Stimulated activated CD4-positive, alpha-beta T cell treated with anti-CD3 and anti-CD28 coated beads, Interleukin-15, amount 100 ng/mL, for 24 hours (primary cell): ENCODE results near the gene CFAP20DC.
"Not testable (repeated sequence)": the region's sequence is repeated elsewhere in the genome, so short reads cannot be mapped to it uniquely, and the experiment has no call there.

ENCODE experiments used
- DNase-seq: peaks from one replicate; pipeline ENCODE4 v3.0.0-alpha.2; 2020

CFAP20DC gene

DNA sequence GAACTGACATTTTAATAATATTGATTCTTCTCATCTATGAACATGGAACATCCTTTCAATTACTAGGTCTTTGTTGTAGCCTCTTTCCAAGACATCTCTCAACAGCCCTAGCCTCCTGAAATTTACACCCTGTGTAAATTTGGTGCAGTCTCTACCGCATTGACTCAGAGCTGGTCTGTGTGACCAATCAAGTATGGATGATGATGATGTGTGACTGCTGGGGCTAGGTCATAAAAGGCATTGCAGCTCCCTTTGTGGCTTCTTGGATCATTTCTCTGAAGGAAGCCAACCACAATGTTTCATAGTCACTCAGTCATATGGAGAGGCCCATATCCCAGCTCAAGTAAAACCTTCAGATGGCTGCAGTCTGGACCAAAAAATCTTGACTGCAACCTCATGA lies 321.1 kb downstream of the CFAP20DC start:
- DNase-seq, result no peak

DNA sequence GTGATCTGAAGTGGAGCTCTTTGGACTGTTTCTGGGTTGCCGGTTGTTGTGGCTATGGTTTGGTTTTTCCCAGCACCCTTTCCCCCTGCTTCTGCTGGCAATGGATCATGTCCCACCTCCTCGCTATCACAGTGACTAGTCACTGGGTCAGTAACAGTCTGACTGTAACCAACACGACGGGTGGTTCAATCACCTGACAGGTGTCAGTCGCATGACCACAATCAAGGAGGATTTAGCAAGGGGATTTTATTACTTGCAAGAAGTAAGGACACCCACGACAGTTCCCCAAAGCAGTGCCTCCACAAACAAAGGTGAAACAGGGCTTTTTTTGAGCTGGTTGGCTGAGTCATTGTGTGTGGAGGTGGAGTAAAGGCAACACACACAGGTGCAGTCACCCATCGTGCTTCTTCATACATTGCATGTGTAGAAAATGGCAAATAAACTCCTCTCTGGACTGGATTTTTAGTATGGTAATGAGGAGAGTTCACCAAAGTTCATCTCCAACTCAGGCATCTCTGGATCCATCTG lies 324.4 kb downstream of the CFAP20DC start:
- DNase-seq, result no peak

DNA sequence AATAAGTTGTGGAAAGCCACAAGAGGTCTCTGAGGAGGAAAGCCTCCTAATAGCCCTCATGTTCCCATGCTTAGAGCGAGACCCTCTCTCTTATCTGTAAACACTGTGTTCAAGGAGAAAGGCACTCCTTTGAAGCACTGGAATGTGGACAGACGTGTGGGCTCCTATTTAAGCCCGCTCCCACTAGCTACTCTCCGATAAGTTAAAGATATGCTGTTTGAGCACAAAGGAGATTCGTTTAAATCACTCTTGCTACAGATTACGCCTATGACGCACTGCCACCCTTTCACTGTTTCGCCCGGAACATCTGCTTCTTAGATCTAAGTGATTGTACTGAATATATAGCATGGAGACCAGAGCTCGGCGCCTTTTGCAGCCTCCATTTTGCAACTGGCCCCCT lies 325.5 kb downstream of the CFAP20DC start:
- no peak for DNase-seq

DNA sequence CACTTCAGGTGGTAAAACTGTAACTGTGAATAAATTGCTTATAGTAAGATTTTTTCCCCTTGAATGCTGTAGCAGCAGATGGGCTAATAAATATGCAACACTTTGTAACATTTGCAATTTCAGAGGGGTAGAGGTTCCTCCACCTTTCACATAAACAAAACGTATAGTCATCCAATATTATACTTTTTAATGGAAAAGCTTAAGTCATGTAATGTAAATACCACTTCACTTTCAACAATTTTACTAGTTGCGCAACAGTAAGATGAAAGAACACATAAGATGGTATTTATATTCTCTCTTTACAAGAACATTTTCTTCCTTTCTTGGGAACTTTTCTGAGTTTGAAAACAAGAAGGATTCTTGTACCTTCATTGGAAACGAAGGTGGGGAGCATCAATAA lies 326.7 kb downstream of the CFAP20DC start:
- no peak for DNase-seq

DNA sequence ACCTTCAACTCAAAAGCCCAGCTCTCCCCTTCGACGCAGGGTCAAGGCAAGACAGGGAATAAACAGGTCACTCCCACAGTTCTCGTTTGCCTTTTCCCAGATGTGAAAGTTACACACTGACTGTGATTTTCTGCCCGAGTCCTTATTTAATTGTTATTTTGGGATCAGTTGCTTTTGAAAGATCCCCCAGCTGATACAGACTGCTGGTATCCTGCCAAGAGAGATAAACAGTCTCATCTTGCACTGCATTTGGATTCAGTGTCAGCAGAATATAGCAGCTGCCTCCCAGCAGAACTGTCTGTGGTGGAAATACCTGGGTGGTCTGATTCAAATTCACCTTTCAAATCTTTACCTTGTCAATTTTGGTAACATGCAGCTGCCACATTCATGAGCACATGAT lies 327.3 kb downstream of the CFAP20DC start:
- no peak for DNase-seq

DNA sequence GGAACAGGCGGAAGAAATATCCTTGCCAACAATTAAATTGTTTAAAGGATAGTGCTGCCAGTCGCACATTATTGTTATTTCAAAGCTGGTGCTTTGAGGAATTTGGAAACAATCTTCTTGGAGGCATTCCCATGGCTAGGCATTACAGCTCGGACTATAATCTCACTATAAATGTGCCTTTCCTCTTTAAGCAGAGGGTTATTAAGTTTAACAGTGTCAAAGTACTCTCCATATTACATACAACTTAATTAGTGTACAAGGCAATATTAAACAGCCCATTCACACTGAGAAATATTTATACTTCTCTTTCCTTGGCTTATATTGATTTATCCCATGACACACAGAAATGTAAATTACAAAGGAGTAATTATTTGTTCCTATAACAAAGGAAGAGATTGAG lies 329.3 kb downstream of the CFAP20DC start:
- no peak for DNase-seq

DNA sequence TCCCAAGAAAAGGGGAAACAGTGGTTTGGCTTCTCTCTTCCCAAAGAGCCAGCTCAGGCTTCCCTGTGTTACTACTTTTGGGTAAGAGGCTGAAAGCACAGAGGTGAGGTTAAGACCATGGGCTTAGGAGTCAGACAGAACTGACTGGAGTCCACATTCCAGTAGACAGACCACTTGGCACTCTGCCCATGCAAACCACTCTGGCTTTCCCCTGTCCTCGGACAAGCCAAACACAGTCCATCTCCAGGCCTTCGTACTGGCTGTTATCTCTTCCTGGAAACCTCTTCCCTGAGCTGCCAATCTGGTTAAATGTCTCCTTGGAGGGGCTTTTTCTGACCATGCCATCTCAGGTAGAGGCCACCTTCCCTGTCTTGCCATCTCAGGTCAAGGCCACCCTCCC lies 330.1 kb downstream of the CFAP20DC start:
- no peak for DNase-seq

DNA sequence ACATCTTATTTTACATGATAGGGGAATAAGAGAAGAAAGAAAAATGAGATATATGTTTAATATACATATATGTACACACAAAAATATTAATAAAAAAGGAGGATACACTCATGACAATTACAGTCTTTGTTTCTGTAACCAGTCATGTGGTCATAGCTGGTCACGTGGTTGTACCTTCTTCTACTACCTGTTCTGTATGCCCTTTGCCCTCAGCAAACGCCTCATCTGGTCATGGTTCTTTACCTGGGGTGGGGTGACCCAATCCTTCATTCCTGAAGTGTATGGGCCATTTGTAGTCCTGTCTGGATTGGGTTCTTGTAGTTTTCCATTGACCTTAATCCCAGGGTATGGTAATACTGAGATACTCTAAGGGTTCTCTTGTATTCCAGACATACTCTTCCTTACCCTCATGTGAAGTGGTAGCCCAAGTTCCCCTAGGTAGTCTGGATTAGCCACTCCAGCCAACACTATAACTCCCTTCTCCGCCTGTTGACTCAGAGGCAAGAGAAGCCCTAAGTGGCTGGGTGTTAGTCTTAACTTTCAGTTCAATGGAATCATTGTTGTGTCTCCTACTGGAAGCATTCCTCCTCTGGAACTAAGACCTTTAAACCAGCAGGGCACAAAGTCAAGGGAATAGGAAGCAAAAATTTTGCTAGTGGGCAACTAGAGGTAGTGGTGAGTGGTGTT lies 336.0 kb downstream of the CFAP20DC start:
- no peak for DNase-seq

DNA sequence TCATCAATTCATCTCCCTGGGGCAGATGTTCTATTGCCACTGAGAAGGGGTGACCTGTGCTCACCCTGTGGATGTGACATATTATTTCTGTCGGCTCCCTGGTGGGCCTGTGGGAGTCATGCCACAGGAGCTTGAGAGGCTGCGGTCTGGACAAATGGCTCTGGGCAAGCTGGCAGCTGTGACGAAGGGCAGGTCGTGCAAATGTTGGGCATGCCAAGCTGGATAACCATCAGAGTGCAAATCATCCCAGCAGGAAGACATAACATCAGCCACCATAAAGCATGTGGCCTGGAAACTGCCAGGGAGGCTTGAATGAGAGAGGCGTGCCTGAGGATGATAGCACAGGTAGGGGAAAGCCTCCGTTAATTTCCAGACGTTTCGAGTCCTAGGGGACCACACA lies 338.0 kb downstream of the CFAP20DC start:
- DNase-seq, result no peak

DNA sequence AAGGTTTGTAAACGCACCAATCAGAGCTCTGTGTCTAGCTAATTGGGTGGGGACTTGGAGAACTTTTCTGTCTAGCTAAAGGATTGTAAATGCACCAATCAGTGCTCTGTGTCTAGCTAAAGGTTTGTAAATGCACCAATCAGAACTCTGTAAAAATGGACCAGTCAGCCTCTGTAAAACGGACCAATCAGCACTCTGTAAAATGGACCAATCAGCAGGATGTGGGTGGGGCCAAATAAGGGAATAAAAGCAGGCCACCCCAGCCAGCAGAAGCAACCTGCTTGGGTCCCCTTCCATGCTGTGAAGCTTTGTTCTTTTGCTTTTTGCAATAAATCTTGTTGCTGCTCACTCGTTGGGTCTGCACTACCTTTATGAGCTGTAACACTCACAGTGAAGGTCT lies 340.8 kb downstream of the CFAP20DC start:
- not testable (repeated sequence) for DNase-seq

DNA sequence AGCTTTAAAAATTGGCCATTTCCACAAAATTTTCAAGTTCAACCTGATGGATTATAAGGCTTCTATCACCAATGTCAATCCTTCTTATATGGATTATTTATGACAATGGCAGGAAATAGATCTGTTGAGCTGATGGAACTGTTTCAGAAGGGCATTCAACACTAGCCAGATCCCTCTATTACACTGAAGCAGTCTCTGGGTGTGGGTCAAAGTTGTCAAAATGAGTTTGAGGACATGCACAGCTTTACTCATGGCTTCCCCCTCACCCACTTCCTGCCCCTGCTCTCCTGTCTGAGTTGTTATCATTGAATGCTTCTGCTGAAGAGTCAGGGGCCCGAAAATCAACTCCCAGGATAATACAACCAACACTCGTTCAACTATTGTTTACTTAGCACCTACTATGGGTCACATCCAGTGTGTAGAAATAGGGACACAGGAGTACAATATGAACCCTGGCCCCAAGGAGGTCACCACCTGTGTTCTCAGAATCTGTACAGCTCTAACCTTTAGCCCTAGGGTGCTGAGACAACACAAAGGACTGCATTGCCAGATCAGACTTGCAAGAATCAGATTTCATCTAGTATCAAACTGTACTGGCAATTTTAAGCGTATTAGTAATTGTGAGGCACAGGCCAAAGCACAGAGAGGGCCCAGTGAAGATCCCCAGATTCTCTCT lies 341.6 kb downstream of the CFAP20DC start:
- no peak for DNase-seq

DNA sequence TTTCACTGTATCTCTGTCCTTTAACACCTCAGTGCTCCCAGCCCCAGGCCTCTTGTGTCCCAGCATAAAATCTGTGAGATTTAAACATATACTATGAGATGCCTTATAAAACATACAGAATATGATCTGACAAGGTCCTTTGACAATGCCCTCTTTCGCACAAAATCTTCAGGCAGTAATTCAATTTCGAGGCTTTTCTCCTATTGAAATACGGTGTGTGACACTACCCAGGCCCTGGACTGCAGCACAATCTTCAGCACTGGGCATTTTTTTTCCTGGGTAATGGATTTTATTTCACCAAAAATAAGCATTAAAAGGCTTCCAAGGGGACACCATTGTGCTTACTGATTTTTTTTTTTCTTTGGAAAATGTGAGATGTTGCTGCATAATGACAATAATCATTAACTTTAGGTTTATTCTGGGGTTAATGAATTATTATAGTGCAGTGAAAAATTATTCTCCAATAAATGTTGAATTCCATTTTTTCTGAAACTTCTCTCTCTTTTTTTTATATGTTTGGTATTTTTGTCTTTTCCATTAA lies 342.4 kb downstream of the CFAP20DC start:
- DNase-seq, result no peak

DNA sequence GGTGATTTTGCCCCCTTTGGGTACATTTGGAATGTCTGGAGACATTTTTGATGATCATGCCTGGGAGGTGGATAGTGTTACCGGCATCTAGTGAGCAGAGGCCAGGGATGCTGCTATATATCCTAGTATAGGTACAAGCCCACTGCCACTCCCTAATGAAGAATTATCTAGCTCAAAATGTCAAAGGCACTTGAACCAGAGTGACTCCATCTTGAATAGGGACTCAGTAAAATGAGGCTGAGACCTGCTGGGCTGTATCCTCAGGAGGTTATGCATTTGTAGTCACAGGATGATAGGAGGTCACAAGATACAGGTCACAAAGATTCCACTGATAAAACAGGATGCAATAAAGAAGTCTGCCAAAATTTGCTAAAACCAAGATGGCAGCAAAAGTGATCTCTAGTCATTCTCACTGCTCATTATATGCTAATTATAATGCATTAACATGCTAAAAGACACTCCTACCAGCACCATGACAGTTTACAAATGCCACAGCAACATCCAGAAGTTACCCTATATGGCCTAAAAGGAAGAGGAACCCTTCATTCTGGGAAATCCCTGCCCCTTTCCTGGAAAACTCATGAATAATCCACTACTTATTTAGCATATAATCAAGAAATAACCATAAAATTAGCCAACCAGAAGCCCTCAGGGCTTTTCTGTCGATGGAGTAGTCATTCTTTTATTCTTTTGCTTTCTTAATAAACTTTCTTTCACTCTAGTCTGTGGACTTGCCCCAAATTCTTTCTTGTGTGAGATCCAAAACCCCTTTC lies 343.2 kb downstream of the CFAP20DC start:
- DNase-seq, result no peak

DNA sequence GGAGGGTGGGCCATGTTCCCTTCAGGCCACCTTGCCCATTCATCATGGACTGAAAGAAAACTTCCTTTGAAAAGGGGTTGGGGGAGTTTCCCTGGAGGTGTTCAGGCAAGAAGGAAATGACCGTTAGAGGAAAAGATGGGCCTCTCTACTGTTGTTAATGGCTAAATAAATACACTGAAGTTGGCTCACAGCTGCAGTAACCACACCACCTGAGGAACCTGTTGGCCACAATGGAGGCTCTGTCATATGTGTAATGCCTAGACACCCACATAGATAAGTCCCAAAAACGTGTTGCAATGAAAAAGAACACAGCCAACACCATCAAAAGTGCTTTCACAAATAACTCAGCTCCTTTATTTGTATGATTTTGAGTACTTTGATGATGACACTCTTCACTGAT lies 345.1 kb downstream of the CFAP20DC start:
- no peak for DNase-seq

DNA sequence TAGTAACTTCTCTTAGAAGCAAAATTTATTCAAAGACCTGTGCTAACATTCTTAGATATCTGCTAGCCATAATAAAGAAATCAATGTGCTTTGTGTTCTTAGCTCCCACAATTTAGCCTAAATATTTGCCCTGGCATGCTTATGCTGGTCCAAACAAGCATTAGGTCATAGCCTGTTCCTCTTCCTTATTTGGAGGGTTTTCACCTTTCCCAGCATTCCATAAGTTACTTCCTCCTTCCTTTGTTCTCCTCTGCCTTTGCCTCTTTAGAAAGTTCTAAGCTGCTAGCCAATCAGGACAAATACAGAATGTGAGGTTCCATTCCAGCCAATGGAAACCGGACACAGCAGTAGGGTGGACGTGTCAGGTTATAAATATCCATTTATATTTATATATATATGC lies 345.5 kb downstream of the CFAP20DC start:
- not testable (repeated sequence) for DNase-seq

DNA sequence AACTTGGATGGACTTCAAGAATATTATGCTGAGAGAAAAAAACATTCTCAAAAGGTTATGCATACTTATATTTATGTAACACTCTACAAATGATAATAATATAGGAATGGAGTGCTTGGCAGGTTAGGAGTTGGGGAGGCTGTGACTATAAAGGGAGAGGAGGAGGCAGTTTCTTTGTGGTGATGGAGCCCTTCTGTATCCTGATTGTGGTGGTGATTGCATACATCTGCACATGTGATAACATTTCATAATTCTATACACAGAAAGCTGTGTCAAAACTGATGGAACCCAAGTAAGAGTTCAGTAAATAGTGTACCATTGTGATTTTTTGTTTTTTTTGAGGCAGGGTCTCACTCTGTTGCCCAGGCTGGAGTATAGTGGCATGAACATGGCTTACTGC lies 351.6 kb downstream of the CFAP20DC start:
- no peak for DNase-seq

DNA sequence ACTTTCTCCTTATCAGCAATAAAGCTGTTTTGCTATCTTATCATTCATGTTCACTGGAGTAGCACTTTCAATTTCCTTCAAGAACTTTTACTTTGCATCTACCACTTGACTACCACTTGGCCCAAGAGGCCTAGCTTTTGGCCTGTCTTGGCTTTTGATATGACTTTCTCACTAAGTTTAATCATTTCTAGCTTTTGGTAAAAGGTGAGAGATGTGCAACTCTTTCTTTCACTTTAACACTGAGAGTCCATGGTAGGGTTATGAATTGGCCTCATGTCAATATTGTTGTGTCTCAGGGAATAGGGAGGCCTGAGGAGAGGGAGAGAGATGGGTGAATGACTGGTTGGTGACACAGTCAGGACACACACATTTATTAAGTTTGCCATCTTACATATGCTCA lies 352.3 kb downstream of the CFAP20DC start:
- no peak for DNase-seq

DNA sequence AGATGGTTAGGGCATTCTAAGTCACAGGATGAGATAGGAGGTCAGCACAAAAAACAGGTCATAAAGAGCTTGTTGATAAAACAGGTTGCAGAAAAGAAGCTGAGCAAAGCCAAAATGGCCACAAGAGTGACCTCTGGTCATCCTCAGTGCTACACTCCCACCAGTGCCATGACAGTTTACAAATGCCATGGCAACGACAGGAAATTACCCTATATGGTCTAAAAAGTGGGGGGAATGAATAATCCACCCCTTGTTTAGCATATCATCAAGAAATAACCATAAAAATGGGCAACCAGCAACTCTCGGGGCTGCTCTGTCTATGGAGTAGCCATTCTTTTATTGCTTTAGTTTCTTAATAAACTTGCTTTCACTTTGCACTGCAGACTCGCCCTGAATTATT lies 353.0 kb downstream of the CFAP20DC start:
- not testable (repeated sequence) for DNase-seq

DNA sequence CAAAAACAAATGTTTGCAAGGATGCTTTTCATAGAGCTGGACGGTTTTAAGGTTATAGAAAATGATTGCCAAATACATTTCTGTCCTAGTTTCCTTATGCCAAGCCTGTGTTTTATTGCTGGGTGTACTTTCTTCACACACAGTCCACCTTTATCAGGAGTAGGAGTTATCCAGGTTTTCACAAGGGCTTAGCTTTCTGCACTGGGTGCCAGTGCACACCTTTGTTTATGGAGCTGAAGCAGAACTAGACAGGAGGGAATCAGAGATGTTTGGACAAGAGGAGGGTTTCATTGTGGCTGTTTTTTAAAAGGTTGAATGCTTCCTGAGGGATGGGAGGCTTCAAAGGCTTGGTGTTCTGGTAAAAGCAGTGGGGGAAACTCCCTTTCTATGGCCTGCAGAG lies 353.7 kb downstream of the CFAP20DC start:
- no peak for DNase-seq

DNA sequence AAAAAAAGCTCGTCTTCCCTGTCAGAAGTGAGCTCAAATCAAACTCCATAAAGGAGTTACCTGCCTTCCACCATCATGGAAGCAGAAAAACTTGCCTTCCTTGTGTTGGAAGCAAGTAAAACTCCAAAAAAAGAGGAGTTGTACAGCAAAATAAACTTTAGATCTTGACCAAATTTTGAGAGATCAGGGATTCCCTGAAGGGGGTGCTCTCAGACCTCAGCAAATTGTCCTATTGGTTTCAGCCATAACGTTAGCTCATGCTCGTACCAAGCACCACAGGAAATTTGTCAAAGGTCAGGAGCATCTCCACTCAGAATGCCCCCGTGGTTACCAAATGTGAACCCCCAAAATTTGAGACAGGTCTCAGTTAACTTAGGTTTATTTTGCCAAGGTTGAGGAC lies 354.5 kb downstream of the CFAP20DC start:
- DNase-seq, result not testable (repeated sequence)

DNA sequence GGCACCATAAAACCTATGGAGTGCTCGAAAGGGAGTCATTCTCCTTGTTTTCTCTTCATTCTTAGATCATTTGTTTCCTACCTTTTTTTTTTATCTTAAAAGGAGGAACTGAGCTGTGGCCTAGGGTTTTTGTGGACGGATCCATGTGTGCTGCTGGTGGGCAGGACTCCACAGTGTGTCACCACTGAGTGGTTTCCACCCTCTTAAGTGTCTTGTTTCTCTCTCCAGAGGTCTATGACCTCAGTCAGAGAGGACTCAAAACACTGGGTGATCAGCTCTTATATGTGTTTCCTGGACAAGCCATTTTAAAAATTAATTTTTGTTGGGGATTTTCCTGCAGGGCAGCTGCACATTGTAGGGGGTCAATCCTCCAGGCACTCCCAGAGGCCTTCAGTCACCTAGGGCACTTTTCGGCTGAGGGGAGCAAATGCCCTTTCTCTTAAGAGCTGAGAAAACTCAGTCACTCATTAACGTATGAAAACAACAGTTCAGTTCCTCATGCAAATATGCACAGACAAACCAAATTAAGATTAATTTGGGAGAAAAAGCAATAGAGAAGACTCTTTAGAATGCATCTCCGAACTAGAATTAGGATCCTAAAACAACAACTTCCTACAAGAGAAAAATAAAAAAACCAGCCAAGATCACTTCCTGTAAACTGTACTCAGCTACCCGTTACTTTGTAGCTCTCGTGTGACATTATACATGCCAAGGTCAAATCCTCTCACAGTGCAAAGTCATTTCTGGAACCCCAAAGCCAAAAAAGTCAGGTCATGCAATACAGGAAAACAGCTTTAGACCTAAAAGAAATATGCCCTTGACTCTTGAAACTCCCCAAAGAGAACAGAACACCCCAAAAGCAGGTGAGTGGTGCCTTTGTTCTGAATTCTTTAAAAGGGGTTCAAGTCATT lies 355.6 kb downstream of the CFAP20DC start:
- DNase-seq, result no peak

DNA sequence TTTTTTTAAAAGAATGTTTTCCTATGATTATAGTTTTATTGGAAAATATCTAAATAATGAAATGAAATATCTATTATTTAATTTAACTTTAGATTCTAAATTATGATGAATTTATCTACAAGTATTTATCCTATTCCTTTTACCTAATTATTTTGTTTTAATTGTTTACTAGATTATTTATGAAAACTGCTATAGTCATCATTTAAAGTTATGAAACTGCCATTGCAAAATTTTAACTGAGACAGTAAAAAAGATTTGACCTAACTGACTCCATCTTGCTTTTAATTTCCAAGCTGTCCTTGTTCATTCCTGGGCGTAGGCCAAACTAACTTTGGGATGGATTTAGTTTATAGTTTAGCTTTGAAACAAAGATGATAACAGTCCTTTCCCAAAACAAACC lies 357.3 kb downstream of the CFAP20DC start:
- no peak for DNase-seq
